ENCODE measurements around the gene VPS51. TPM values are rescaled to one million over a fixed set of nuclear protein-coding genes. Genes with fewer than 3 reads are reported as not detected.

VPS51 gene
- total and polyA plus RNA-seq, 4 donors: 33.2 to 158 (median 83.9) TPM

DNA sequence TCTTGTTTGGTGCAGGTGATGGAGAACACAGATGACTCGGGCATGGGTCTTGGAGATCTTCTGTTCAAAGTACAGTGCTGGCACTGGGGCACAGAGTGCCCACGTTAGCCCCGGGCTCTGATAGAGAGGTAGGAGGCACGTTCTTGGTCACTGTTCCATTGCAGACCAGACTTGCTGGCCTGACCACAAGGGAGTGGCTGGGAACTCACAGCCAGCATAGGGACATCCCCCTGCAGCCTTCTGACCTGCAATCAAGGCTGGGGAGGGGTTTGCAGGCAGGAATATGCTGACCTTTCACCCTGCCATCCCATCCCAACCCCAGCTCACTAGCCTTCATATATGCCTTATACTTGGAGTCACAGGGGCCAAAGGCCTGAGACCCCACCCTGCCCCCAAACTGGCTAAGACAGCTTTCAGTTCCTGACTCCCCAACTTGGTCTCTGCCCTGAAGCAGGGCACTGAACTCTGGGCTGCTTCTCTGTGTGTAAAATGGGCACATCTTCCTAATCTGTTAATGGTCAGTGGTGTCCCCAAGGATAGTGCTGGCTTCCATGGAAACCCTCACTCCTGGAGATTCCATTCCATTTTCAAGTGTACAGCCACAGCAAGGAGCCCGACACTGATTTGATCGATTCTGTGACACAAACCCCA is 30.7 kb downstream of the VPS51 start:
- H3K27ac ChIP-seq (ENCODE audit: low read depth in 1 of 2, low read length in 2 of 2): no peak overlapping the region
- WGBS: 73% methylated on average over 6 of the region's 6 CpGs
- no peaks in the 10 kb centered on the region for H3K9me3 ChIP-seq (ENCODE audit: control insufficient read depth in 4 of 4, low read length in 3 of 4)
- DNase-seq (ENCODE audit: low spot score): no peak
- H3K9ac ChIP-seq (ENCODE audit: low read depth in 1 of 2, low read length in 2 of 2): no peak overlapping the region
- H3K4me1 ChIP-seq (ENCODE audit: control insufficient read depth in 4 of 4, insufficient read depth in 4 of 4, low read length in 3 of 4): peaks cover 0 to 17% (median 11%) of the 10 kb centered on the region in 4 donors
- TF ChIP-seq, protein P1, sequence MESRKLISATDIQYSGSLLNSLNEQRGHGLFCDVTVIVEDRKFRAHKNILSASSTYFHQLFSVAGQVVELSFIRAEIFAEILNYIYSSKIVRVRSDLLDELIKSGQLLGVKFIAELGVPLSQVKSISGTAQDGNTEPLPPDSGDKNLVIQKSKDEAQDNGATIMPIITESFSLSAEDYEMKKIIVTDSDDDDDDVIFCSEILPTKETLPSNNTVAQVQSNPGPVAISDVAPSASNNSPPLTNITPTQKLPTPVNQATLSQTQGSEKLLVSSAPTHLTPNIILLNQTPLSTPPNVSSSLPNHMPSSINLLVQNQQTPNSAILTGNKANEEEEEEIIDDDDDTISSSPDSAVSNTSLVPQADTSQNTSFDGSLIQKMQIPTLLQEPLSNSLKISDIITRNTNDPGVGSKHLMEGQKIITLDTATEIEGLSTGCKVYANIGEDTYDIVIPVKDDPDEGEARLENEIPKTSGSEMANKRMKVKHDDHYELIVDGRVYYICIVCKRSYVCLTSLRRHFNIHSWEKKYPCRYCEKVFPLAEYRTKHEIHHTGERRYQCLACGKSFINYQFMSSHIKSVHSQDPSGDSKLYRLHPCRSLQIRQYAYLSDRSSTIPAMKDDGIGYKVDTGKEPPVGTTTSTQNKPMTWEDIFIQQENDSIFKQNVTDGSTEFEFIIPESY (IDR thresholded peaks at IDR 0.05): no peak
- TF ChIP-seq, protein P2, sequence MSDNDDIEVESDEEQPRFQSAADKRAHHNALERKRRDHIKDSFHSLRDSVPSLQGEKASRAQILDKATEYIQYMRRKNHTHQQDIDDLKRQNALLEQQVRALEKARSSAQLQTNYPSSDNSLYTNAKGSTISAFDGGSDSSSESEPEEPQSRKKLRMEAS (IDR thresholded peaks at IDR 0.05): no peak
- no peak for TF ChIP-seq JUND (IDR thresholded peaks at IDR 0.05)
- TF ChIP-seq SP1 (IDR thresholded peaks at IDR 0.05): no peak
- TF ChIP-seq TAF1 (conservative IDR thresholded peaks at IDR 0.05): no peak
- TF ChIP-seq, protein P3, sequence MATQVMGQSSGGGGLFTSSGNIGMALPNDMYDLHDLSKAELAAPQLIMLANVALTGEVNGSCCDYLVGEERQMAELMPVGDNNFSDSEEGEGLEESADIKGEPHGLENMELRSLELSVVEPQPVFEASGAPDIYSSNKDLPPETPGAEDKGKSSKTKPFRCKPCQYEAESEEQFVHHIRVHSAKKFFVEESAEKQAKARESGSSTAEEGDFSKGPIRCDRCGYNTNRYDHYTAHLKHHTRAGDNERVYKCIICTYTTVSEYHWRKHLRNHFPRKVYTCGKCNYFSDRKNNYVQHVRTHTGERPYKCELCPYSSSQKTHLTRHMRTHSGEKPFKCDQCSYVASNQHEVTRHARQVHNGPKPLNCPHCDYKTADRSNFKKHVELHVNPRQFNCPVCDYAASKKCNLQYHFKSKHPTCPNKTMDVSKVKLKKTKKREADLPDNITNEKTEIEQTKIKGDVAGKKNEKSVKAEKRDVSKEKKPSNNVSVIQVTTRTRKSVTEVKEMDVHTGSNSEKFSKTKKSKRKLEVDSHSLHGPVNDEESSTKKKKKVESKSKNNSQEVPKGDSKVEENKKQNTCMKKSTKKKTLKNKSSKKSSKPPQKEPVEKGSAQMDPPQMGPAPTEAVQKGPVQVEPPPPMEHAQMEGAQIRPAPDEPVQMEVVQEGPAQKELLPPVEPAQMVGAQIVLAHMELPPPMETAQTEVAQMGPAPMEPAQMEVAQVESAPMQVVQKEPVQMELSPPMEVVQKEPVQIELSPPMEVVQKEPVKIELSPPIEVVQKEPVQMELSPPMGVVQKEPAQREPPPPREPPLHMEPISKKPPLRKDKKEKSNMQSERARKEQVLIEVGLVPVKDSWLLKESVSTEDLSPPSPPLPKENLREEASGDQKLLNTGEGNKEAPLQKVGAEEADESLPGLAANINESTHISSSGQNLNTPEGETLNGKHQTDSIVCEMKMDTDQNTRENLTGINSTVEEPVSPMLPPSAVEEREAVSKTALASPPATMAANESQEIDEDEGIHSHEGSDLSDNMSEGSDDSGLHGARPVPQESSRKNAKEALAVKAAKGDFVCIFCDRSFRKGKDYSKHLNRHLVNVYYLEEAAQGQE (IDR thresholded peaks at IDR 0.05): no peak
- TF ChIP-seq, protein P4, sequence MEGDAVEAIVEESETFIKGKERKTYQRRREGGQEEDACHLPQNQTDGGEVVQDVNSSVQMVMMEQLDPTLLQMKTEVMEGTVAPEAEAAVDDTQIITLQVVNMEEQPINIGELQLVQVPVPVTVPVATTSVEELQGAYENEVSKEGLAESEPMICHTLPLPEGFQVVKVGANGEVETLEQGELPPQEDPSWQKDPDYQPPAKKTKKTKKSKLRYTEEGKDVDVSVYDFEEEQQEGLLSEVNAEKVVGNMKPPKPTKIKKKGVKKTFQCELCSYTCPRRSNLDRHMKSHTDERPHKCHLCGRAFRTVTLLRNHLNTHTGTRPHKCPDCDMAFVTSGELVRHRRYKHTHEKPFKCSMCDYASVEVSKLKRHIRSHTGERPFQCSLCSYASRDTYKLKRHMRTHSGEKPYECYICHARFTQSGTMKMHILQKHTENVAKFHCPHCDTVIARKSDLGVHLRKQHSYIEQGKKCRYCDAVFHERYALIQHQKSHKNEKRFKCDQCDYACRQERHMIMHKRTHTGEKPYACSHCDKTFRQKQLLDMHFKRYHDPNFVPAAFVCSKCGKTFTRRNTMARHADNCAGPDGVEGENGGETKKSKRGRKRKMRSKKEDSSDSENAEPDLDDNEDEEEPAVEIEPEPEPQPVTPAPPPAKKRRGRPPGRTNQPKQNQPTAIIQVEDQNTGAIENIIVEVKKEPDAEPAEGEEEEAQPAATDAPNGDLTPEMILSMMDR (IDR thresholded peaks at IDR 0.05; ENCODE audit: low read depth, low read length, missing input control): no peak
- TF ChIP-seq RXRA (IDR thresholded peaks at IDR 0.05): no peak
- no peak for TF ChIP-seq HNF4A (conservative IDR thresholded peaks at IDR 0.05)
- TF ChIP-seq, protein P5, sequence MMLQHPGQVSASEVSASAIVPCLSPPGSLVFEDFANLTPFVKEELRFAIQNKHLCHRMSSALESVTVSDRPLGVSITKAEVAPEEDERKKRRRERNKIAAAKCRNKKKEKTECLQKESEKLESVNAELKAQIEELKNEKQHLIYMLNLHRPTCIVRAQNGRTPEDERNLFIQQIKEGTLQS (IDR thresholded peaks at IDR 0.05): no peak
- no peak for TF ChIP-seq EGR1 (IDR thresholded peaks at IDR 0.05; ENCODE audit: low read depth in 2 of 2)
- no peak for TF ChIP-seq GABPA (IDR thresholded peaks at IDR 0.05 in 1 of 2, conservative IDR thresholded peaks at IDR 0.05 in 1 of 2)
- no peak for TF ChIP-seq FOXA1 (IDR thresholded peaks at IDR 0.05)
- TF ChIP-seq YY1 (IDR thresholded peaks at IDR 0.05): no peak
- H3K36me3 ChIP-seq (ENCODE audit: control insufficient read depth in 4 of 4, insufficient read depth in 3 of 4, low read depth in 1 of 4, low read length in 3 of 4): peaks cover 33 to 70% (median 49%) of the 10 kb centered on the region in 4 donors
- H3K4me3 ChIP-seq (ENCODE audit: low read depth in 1 of 3, low read length in 3 of 3): no peak overlapping the region
- no peaks in the 10 kb centered on the region for H3K27me3 ChIP-seq (ENCODE audit: control insufficient read depth in 4 of 4, insufficient read depth in 4 of 4, low read length in 3 of 4)

All from liver (tissue), 9 donors.